ENCODE results near the gene PROSER3.

Gene PROSER3

DNA sequence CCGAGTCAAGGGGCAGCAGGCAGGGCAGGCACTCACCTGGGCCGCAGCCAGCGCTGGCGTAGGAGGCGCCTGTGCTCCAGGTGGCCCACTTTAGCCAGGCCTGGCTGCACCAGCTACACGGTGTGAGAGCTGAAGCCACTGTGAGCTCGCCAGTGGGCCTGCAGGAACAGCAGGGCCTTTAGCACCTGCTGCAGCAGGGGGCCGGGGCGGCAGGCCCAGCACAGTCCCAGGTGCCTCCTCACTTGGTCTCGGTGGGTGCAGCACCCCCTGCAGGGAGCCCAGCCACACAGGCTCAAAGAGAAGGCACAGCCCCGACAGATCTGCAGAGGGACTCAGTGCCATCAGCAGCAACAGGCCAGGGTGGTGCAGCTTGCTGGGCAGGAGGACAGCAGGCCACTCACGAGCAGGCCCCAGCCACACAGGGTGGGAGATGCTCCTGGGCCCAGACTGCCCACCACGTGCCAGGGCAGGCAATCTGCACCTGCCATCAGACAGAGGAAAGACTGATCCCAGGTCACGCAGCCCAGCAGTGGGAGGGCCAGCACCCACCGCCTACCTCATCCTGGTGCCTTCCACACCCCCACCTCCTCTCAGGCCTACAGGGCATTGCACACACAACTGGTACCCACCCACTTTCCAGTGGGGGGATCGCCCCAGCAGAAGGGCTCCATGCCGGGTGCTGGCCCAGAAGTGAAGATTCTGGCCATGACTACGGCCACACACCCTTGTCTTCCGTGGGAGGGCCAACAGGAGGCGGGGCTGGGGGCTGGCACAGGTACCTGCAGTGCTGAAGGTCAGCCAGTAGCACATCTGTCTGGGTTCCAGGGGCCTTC, 33.2 kb downstream of the PROSER3 start:
- no peak overlapping the region for H3K4me3 ChIP-seq (IDR thresholded peaks at IDR 0.05; ENCODE audit: insufficient read depth, low read depth, low read length)
- H3K4me1 ChIP-seq (ENCODE audit: low read depth, poor library complexity, severe bottlenecking): no peaks in the 10 kb centered on the region
- H2AFZ ChIP-seq (ENCODE audit: low read depth): no peak overlapping the region
- no peak overlapping the region for H3K4me2 ChIP-seq
- H3K27me3 ChIP-seq (ENCODE audit: insufficient read depth, low read depth): peaks cover 4% of the 10 kb centered on the region; the same call in 1 of the 2 replicates
- H3K79me2 ChIP-seq (ENCODE audit: insufficient read depth, low read depth): no peaks in the 10 kb centered on the region
- no peak overlapping the region for H3K27ac ChIP-seq
- no peak for TF ChIP-seq CTCF (conservative IDR thresholded peaks at IDR 0.05; ENCODE audit: low read depth, low read length)
- no peak overlapping the region for H3K9ac ChIP-seq
- H4K20me1 ChIP-seq (ENCODE audit: insufficient read depth): no peaks in the 10 kb centered on the region
- H3K36me3 ChIP-seq (ENCODE audit: insufficient read depth): no peaks in the 10 kb centered on the region

DNA sequence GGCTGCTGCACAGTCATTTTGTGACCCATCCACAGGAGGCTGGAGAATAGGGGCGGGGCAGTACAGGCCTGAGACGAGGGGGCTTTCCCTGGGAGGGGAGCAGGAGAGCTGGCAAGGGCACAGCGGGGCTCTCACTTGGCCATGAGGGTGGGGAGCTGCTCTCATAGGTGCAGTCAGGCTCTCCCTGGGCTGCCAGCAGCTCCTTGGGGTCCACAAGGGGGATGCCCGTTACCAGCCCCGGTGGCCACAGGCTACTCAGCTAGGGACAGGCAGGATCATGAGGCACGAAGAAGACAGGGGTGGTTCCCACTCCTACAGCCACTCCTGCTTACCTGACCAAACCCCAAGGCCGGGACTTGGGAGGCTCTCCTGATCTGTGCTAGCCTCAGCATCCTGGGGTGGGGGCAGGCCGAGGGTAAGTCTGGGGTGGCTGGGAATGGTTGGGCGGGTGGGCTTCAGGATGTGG, 33.9 kb downstream of the PROSER3 start:
- Histone ChIP-seq H3K4me2 (no peak overlapping the region), H3K9ac (no peak overlapping the region), H2AFZ (ENCODE audit: low read depth) (no peak overlapping the region), H3K4me3 (IDR thresholded peaks at IDR 0.05; ENCODE audit: insufficient read depth, low read depth, low read length) (no peak overlapping the region), H3K27me3 (ENCODE audit: insufficient read depth, low read depth) (peaks cover 4% of the 10 kb centered on the region), H3K4me1 (ENCODE audit: low read depth, poor library complexity, severe bottlenecking) (no peaks in the 10 kb centered on the region), H3K27ac (no peak overlapping the region), H3K36me3 (ENCODE audit: insufficient read depth) (no peaks in the 10 kb centered on the region), H3K79me2 (ENCODE audit: insufficient read depth, low read depth) (no peaks in the 10 kb centered on the region), H4K20me1 (ENCODE audit: insufficient read depth) (no peaks in the 10 kb centered on the region)
- TF ChIP-seq CTCF (conservative IDR thresholded peaks at IDR 0.05; ENCODE audit: low read depth, low read length): no peak

- Histone ChIP-seq H3K4me1 (ENCODE audit: low read depth, poor library complexity, severe bottlenecking) (no peaks in the 10 kb centered on the region), H3K27me3 (ENCODE audit: insufficient read depth, low read depth) (peaks cover 4% of the 10 kb centered on the region), H3K4me3 (IDR thresholded peaks at IDR 0.05; ENCODE audit: insufficient read depth, low read depth, low read length) (no peak overlapping the region), H4K20me1 (ENCODE audit: insufficient read depth) (no peaks in the 10 kb centered on the region), H3K9ac (no peak overlapping the region), H3K79me2 (ENCODE audit: insufficient read depth, low read depth) (no peaks in the 10 kb centered on the region), H3K27ac (no peak overlapping the region), H3K4me2 (no peak overlapping the region), H3K36me3 (ENCODE audit: insufficient read depth) (no peaks in the 10 kb centered on the region), H2AFZ (ENCODE audit: low read depth) (no peak overlapping the region)
- TF ChIP-seq CTCF (conservative IDR thresholded peaks at IDR 0.05; ENCODE audit: low read depth, low read length): no peak
These were observed 34.3 kb downstream of the PROSER3 start for GRCh38 chr19:35792312-35792711.

GRCh38 chr19:35792888-35793287, 34.9 kb downstream of the PROSER3 start:
- H3K4me1 ChIP-seq (ENCODE audit: low read depth, poor library complexity, severe bottlenecking): no peaks in the 10 kb centered on the region
- H4K20me1 ChIP-seq (ENCODE audit: insufficient read depth): no peaks in the 10 kb centered on the region
- no peak overlapping the region for H3K4me3 ChIP-seq (IDR thresholded peaks at IDR 0.05; ENCODE audit: insufficient read depth, low read depth, low read length)
- H3K36me3 ChIP-seq (ENCODE audit: insufficient read depth): no peaks in the 10 kb centered on the region
- H2AFZ ChIP-seq (ENCODE audit: low read depth): no peak overlapping the region
- no peak for TF ChIP-seq CTCF (conservative IDR thresholded peaks at IDR 0.05; ENCODE audit: low read depth, low read length)
- H3K79me2 ChIP-seq (ENCODE audit: insufficient read depth, low read depth): no peaks in the 10 kb centered on the region
- H3K4me2 ChIP-seq: no peak overlapping the region
- H3K9ac ChIP-seq: no peak overlapping the region
- H3K27me3 ChIP-seq (ENCODE audit: insufficient read depth, low read depth): peaks cover 4% of the 10 kb centered on the region
- H3K27ac ChIP-seq: no peak overlapping the region

All from KMS-11 (cell line).